HCT116 (cell line): Measurements from ENCODE around the gene FOXB2. TPM values are rescaled to one million over a fixed set of nuclear protein-coding genes. Genes with fewer than 3 reads are reported as not detected.

Experiments
- ATAC-seq: fragments of 200-7000 bp; cut with Tn5 transposase; 2 replicates; pipeline ENCODE4 v1.9.1; 2020; ENCODE audit warnings: mild to moderate bottlenecking, moderate library complexity
- BruUV-seq: library from RNA; stranded (reverse); fragments of 400-500 nt; replicated peaks from 2 replicates; lab custom pipeline; 2021; lab: Mats Ljungman, UMichigan
- CTCF ChIA-PET: fragments of 300-600 bp; sonication (Branson Sonifier 250); formaldehyde crosslinking; loops from one replicate; lab custom pipeline; 2021; ENCODE audit warnings: antibody characterized with exemption; lab: Charles Lee
- POLR2A ChIA-PET: fragments of 300-600, 350-600 bp; sonication (Branson Sonifier 250); formaldehyde crosslinking; loops from one replicate; lab custom pipeline; 2021; ENCODE audit warnings: antibody characterized with exemption; lab: Charles Lee
- RAD21 ChIA-PET, 2 experiments: fragments of 300-600 bp; sonication (Branson Sonifier 250); formaldehyde crosslinking; loops; one replicate each; lab custom pipeline; 2023; ENCODE audit warnings: low total read pairs in 2 of 2; ENCODE audit not compliant: uncharacterized antibody in 2 of 2, unreplicated experiment in 2 of 2, low non-redundant PET in 1 of 2; lab: Charles Lee
- DNase-seq: peaks from one replicate; pipeline ENCODE4 v3.0.0-alpha.2; 2010; ENCODE audit warnings: low read depth, low spot score
- H2AFZ ChIP-seq: fragments of 200-600 bp; shearing (Covaris generic), sonication (generic); 2 replicates; pipeline ENCODE4 v1.6.1; 2017; ENCODE audit warnings: low read depth, mixed run types, mixed read lengths, antibody characterized with exemption, low read length; ENCODE audit not compliant: poor library complexity, severe bottlenecking
- H3K27ac ChIP-seq: 2 replicates; pipeline ENCODE4 v1.5.1; 2012; ENCODE audit warnings: low read depth, low read length
- H3K27me3 ChIP-seq: fragments of 200-600 bp; sonication (generic); 2 replicates; pipeline ENCODE4 v1.6.1; 2016; ENCODE audit warnings: mixed run types, low read length, mixed read lengths; ENCODE audit not compliant: insufficient read depth
- H3K36me3 ChIP-seq, 2 experiments: fragments of 200-500 bp in 1 of 2; fragments of 200-600 bp in 1 of 2; sonication (Bioruptor generic) in 1 of 2; sonication (generic) in 1 of 2; 2 replicates each; pipeline versions ENCODE4 v1.5.1 to v1.6.1; 2014 to 2016; ENCODE audit warnings: low read length in 2 of 2, inconsistent platforms in 1 of 2, mixed read lengths in 1 of 2, mixed run types in 1 of 2; ENCODE audit not compliant: insufficient read depth in 2 of 2, control insufficient read depth in 1 of 2
- H3K4me1 ChIP-seq, 2 experiments: fragments of 200-600 bp in 1 of 2; sonication (generic) in 1 of 2; 2 replicates each; pipeline versions ENCODE4 v1.5.1 to v1.6.1; 2012 to 2017; ENCODE audit warnings: low read length in 2 of 2, inconsistent platforms in 1 of 2, mild to moderate bottlenecking in 1 of 2, mixed read lengths in 1 of 2, mixed run types in 1 of 2, moderate library complexity in 1 of 2; ENCODE audit not compliant: insufficient read depth in 2 of 2, control insufficient read depth in 1 of 2
- H3K4me2 ChIP-seq: fragments of 200-600 bp; sonication (generic); 2 replicates; pipeline ENCODE4 v1.6.1; 2017; ENCODE audit warnings: mixed run types, low read length, mixed read lengths
- H3K4me3 ChIP-seq, 2 experiments: fragments of 200-600 bp in 1 of 2; sonication (generic) in 1 of 2; replicated peaks in 1 of 2; 2 replicates each; pipeline ENCODE4 v1.5.1; 2011 to 2016; ENCODE audit warnings: low read length in 2 of 2, control low read depth in 1 of 2, low read depth in 1 of 2, mild to moderate bottlenecking in 1 of 2, mixed read lengths in 1 of 2, mixed run types in 1 of 2
- H3K79me2 ChIP-seq: fragments of 200-600 bp; sonication (generic); 2 replicates; pipeline ENCODE4 v1.6.1; 2017; ENCODE audit warnings: mild to moderate bottlenecking, mixed run types, low read length, moderate library complexity, mixed read lengths; ENCODE audit not compliant: insufficient read depth
- H3K9ac ChIP-seq: fragments of 200-600 bp; sonication (generic); 2 replicates; pipeline ENCODE4 v1.6.1; 2016; ENCODE audit warnings: low read length, mixed read lengths
- H3K9me2 ChIP-seq: fragments of 200-600 bp; sonication (generic), shearing (Covaris generic); 2 replicates; pipeline ENCODE4 v1.6.1; 2017; ENCODE audit warnings: mixed run types, mild to moderate bottlenecking, moderate library complexity; ENCODE audit not compliant: insufficient read depth
- H3K9me3 ChIP-seq, 2 experiments: fragments of 200-500 bp in 1 of 2; fragments of 200-600 bp in 1 of 2; sonication (Bioruptor generic) in 1 of 2; sonication (generic) in 1 of 2; 2 replicates each; pipeline ENCODE4 v1.6.1; 2014 to 2017; ENCODE audit warnings: low read length in 2 of 2, mixed read lengths in 2 of 2, inconsistent platforms in 1 of 2, low read depth in 1 of 2, mild to moderate bottlenecking in 1 of 2, mixed run types in 1 of 2, moderate library complexity in 1 of 2; ENCODE audit not compliant: control insufficient read depth in 1 of 2, insufficient read depth in 1 of 2
- H4K20me1 ChIP-seq: fragments of 200-600 bp; sonication (generic), shearing (Covaris generic); 2 replicates; pipeline ENCODE4 v1.6.1; 2017; ENCODE audit warnings: mixed run types, mild to moderate bottlenecking, moderate library complexity; ENCODE audit not compliant: insufficient read depth
- CBX3 ChIP-seq: IDR thresholded peaks from 2 replicates; pipeline ENCODE4 v1.6.1; 2012; ENCODE audit warnings: low read depth
- EGR1 ChIP-seq: IDR thresholded peaks from 2 replicates; pipeline ENCODE4 v1.6.1; 2012; ENCODE audit warnings: low read depth
- EZH2 ChIP-seq: fragments of 200-600 bp; sonication (generic); IDR thresholded peaks from 2 replicates; pipeline ENCODE4 v1.6.1; 2017; ENCODE audit warnings: antibody characterized with exemption, mixed run types
- EZH2phosphoT487 ChIP-seq: fragments of 200-600 bp; IDR thresholded peaks from 2 replicates; pipeline ENCODE4 v1.6.1; 2018; ENCODE audit warnings: antibody characterized with exemption, borderline replicate concordance
- FOSL1 ChIP-seq: IDR thresholded peaks from 2 replicates; pipeline ENCODE4 v1.6.1; 2012; ENCODE audit warnings: low read depth
- JUND ChIP-seq: IDR thresholded peaks from 2 replicates; pipeline ENCODE4 v1.6.1; 2012
- POLR2A ChIP-seq: IDR thresholded peaks from 2 replicates; pipeline ENCODE4 v1.7.0; 2011; ENCODE audit warnings: borderline replicate concordance; ENCODE audit not compliant: insufficient read depth, insufficient read length; ENCODE audit errors: extremely low read depth
- SP1 ChIP-seq: IDR thresholded peaks from 2 replicates; pipeline ENCODE4 v1.6.1; 2012; ENCODE audit warnings: low read depth
- TCF7L2 ChIP-seq: IDR thresholded peaks from 2 replicates; pipeline ENCODE4 v1.7.0; 2011; ENCODE audit warnings: borderline replicate concordance, inconsistent platforms; ENCODE audit not compliant: insufficient read depth, insufficient read length; ENCODE audit errors: extremely low read depth
- ZFX ChIP-seq: fragments of 450-650 bp; IDR thresholded peaks from 2 replicates; pipeline ENCODE4 v1.6.1; 2017
- ZNF274 ChIP-seq: fragments of 200-500 bp; sonication (Bioruptor generic); IDR thresholded peaks from 2 replicates; pipeline ENCODE4 v1.6.1; 2014; ENCODE audit warnings: mild to moderate bottlenecking, low read depth, low read length, inconsistent platforms
- intact Hi-C: fragments of 100-400 bp; cut with micrococcal nuclease; formaldehyde crosslinking; loops from 2 replicates; pipeline ENCODE4 v1.10.0; 2022
- total RNA-seq: library from RNA; stranded (reverse); gene quantifications from one replicate; pipeline ENCODE4 v1.2.1, GENCODE V29; 2021; ENCODE audit not compliant: unreplicated experiment
- TF ChIP-seq, protein P1 (sequence below): IDR thresholded peaks from 2 replicates; pipeline ENCODE4 v1.6.1; 2012; ENCODE audit warnings: low read depth
- TF ChIP-seq, protein P2 (sequence below): IDR thresholded peaks from 2 replicates; pipeline ENCODE4 v1.6.1; 2012
- TF ChIP-seq, protein P3 (sequence below): IDR thresholded peaks from 2 replicates; pipeline ENCODE4 v1.6.1; 2011; ENCODE audit warnings: mild to moderate bottlenecking, low read length, moderate library complexity; ENCODE audit not compliant: insufficient replicate concordance; ENCODE audit errors: extremely low read depth
- TF ChIP-seq, protein P4 (sequence below), 3 experiments: fragments of 200-600 bp in 1 of 3; sonication (generic) in 1 of 3; IDR thresholded peaks in 2 of 3; conservative IDR thresholded peaks in 1 of 3; 2 replicates each; pipeline ENCODE4 v1.5.1; 2012 to 2017; ENCODE audit warnings: low read depth in 2 of 3, low read length in 2 of 3, antibody characterized with exemption in 1 of 3, borderline replicate concordance in 1 of 3, control low read depth in 1 of 3, mild to moderate bottlenecking in 1 of 3, mixed read lengths in 1 of 3, mixed run types in 1 of 3, moderate library complexity in 1 of 3; ENCODE audit not compliant: insufficient read depth in 1 of 3

FOXB2 gene
- total RNA-seq, 1 experiment from 2014 or later: not detected

DNA sequence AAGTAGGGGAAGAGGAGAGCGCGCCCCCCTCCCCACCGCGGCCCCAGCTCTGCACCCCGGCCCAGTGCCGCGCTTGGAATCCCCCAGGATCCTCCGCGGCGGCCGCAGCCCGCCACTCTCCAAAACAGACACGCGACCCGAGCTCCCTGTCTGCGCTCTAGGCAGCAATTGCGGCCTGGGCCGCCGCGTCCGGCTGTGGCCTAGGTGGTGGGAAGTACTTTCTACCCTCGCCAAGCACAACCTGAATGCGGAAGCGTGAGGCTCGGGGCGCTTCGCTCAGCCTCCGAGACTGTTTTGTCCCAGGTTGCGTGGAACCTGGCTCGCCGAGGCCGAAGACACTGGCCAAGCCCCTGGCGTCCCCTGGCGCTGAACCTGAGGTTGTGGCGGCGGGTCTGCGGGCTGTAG, 3.3 kb upstream of the FOXB2 start (continued):
- TF ChIP-seq, protein P1, sequence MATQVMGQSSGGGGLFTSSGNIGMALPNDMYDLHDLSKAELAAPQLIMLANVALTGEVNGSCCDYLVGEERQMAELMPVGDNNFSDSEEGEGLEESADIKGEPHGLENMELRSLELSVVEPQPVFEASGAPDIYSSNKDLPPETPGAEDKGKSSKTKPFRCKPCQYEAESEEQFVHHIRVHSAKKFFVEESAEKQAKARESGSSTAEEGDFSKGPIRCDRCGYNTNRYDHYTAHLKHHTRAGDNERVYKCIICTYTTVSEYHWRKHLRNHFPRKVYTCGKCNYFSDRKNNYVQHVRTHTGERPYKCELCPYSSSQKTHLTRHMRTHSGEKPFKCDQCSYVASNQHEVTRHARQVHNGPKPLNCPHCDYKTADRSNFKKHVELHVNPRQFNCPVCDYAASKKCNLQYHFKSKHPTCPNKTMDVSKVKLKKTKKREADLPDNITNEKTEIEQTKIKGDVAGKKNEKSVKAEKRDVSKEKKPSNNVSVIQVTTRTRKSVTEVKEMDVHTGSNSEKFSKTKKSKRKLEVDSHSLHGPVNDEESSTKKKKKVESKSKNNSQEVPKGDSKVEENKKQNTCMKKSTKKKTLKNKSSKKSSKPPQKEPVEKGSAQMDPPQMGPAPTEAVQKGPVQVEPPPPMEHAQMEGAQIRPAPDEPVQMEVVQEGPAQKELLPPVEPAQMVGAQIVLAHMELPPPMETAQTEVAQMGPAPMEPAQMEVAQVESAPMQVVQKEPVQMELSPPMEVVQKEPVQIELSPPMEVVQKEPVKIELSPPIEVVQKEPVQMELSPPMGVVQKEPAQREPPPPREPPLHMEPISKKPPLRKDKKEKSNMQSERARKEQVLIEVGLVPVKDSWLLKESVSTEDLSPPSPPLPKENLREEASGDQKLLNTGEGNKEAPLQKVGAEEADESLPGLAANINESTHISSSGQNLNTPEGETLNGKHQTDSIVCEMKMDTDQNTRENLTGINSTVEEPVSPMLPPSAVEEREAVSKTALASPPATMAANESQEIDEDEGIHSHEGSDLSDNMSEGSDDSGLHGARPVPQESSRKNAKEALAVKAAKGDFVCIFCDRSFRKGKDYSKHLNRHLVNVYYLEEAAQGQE: no peak
- TF ChIP-seq EGR1: no peak
- TF ChIP-seq, protein P2, sequence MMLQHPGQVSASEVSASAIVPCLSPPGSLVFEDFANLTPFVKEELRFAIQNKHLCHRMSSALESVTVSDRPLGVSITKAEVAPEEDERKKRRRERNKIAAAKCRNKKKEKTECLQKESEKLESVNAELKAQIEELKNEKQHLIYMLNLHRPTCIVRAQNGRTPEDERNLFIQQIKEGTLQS: no peak
- TF ChIP-seq CBX3: no peak

GRCh38 chr9:77016526-77017504, 2.6 kb upstream of the FOXB2 start:
- ChIA-PET CTCF (no interaction called here), RAD21 (no interaction called here), POLR2A (no interaction called here)
- no peak overlapping the region for H3K9ac ChIP-seq
- no TSS peak for BruUV-seq
- peaks cover 4 to 8% of the 10 kb centered on the region in 2 experiments; a peak in 3 of 4 replicates for H3K4me1 ChIP-seq
- no peaks in the 10 kb centered on the region for H3K79me2 ChIP-seq
- DNase-seq (no peak), ATAC-seq (no peak)
- no peaks in the 10 kb centered on the region for H3K9me3 ChIP-seq
- H3K27ac ChIP-seq: no peak overlapping the region
- H3K9me2 ChIP-seq: no peaks in the 10 kb centered on the region
- intact Hi-C loops: no loop called here
- H3K36me3 ChIP-seq: no peaks in the 10 kb centered on the region
- no peaks in the 10 kb centered on the region for H4K20me1 ChIP-seq
- no peak overlapping the region for H3K4me3 ChIP-seq
- H2AFZ ChIP-seq: no peak overlapping the region
- H3K27me3 ChIP-seq: no peaks in the 10 kb centered on the region
- no peak overlapping the region for H3K4me2 ChIP-seq
- TF ChIP-seq TCF7L2: no peak
- TF ChIP-seq, protein P3, sequence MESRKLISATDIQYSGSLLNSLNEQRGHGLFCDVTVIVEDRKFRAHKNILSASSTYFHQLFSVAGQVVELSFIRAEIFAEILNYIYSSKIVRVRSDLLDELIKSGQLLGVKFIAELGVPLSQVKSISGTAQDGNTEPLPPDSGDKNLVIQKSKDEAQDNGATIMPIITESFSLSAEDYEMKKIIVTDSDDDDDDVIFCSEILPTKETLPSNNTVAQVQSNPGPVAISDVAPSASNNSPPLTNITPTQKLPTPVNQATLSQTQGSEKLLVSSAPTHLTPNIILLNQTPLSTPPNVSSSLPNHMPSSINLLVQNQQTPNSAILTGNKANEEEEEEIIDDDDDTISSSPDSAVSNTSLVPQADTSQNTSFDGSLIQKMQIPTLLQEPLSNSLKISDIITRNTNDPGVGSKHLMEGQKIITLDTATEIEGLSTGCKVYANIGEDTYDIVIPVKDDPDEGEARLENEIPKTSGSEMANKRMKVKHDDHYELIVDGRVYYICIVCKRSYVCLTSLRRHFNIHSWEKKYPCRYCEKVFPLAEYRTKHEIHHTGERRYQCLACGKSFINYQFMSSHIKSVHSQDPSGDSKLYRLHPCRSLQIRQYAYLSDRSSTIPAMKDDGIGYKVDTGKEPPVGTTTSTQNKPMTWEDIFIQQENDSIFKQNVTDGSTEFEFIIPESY: no peak
- no peak for TF ChIP-seq EZH2
- no peak for TF ChIP-seq JUND
- no peak for TF ChIP-seq EZH2phosphoT487
- no peak for TF ChIP-seq SP1
- TF ChIP-seq, protein P4, sequence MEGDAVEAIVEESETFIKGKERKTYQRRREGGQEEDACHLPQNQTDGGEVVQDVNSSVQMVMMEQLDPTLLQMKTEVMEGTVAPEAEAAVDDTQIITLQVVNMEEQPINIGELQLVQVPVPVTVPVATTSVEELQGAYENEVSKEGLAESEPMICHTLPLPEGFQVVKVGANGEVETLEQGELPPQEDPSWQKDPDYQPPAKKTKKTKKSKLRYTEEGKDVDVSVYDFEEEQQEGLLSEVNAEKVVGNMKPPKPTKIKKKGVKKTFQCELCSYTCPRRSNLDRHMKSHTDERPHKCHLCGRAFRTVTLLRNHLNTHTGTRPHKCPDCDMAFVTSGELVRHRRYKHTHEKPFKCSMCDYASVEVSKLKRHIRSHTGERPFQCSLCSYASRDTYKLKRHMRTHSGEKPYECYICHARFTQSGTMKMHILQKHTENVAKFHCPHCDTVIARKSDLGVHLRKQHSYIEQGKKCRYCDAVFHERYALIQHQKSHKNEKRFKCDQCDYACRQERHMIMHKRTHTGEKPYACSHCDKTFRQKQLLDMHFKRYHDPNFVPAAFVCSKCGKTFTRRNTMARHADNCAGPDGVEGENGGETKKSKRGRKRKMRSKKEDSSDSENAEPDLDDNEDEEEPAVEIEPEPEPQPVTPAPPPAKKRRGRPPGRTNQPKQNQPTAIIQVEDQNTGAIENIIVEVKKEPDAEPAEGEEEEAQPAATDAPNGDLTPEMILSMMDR (IDR thresholded peaks at IDR 0.05 in 2 of 3, conservative IDR thresholded peaks at IDR 0.05 in 1 of 3; ENCODE audit: borderline replicate concordance in 1 of 3, insufficient read depth in 1 of 3, low read depth in 2 of 3, low read length in 2 of 3): no peak
- TF ChIP-seq, protein P2: no peak
- no peak for TF ChIP-seq POLR2A
- TF ChIP-seq ZFX: no peak
- no peak for TF ChIP-seq ZNF274
- TF ChIP-seq FOSL1: no peak
